ENCODE data around the gene CASKIN1.

CASKIN1 gene

DNA sequence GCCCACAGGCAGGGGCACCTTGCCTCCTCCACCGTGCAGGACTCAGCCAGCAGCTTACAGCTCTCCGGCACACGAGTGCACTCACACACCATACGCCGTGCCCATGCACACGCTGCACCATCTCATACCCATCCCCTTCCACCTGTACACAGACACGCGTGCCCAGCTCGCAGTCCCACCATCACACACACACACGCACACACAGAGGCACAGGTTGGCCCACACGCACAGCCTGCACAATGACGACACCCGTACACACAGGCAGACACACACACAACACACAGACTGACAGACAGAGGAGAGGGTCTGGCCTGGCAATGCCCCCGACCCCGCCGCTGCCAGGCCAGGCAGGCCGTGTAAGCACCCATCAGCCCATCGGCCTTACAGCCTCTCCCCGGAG lies 12.1 kb downstream of the CASKIN1 start:
- H3K27ac ChIP-seq: no peak overlapping the region
- TF ChIP-seq, protein P1, sequence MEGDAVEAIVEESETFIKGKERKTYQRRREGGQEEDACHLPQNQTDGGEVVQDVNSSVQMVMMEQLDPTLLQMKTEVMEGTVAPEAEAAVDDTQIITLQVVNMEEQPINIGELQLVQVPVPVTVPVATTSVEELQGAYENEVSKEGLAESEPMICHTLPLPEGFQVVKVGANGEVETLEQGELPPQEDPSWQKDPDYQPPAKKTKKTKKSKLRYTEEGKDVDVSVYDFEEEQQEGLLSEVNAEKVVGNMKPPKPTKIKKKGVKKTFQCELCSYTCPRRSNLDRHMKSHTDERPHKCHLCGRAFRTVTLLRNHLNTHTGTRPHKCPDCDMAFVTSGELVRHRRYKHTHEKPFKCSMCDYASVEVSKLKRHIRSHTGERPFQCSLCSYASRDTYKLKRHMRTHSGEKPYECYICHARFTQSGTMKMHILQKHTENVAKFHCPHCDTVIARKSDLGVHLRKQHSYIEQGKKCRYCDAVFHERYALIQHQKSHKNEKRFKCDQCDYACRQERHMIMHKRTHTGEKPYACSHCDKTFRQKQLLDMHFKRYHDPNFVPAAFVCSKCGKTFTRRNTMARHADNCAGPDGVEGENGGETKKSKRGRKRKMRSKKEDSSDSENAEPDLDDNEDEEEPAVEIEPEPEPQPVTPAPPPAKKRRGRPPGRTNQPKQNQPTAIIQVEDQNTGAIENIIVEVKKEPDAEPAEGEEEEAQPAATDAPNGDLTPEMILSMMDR (IDR thresholded peaks at IDR 0.05; ENCODE audit: low read depth, low read length): no peak
- peaks cover 60% of the 10 kb centered on the region for H3K36me3 ChIP-seq
- H3K27me3 ChIP-seq (ENCODE audit: insufficient read depth, low read depth, severe bottlenecking): no peaks in the 10 kb centered on the region
- no peak for DNase-seq
- H3K4me3 ChIP-seq (ENCODE audit: low read depth, low read length): no peak overlapping the region
- H3K9me3 ChIP-seq (ENCODE audit: severe bottlenecking): no peaks in the 10 kb centered on the region

- peaks cover 55% of the 10 kb centered on the region for H3K36me3 ChIP-seq
- no peaks in the 10 kb centered on the region for H3K9me3 ChIP-seq (ENCODE audit: severe bottlenecking)
- DNase-seq: no peak
- H3K27ac ChIP-seq: no peak overlapping the region
- no peaks in the 10 kb centered on the region for H3K27me3 ChIP-seq (ENCODE audit: insufficient read depth, low read depth, severe bottlenecking)
- TF ChIP-seq, protein P1 (IDR thresholded peaks at IDR 0.05; ENCODE audit: low read depth, low read length): no peak
- no peak overlapping the region for H3K4me3 ChIP-seq (ENCODE audit: low read depth, low read length)
Observed at GRCh38 chr16:2183671-2184070, 12.7 kb downstream of the CASKIN1 start.

- TF ChIP-seq, protein P1 (IDR thresholded peaks at IDR 0.05; ENCODE audit: low read depth, low read length): no peak
- H3K27ac ChIP-seq: no peak overlapping the region
- no peaks in the 10 kb centered on the region for H3K9me3 ChIP-seq (ENCODE audit: severe bottlenecking)
- DNase-seq: no peak
- H3K27me3 ChIP-seq (ENCODE audit: insufficient read depth, low read depth, severe bottlenecking): no peaks in the 10 kb centered on the region
- H3K4me3 ChIP-seq (ENCODE audit: low read depth, low read length): no peak overlapping the region
- H3K36me3 ChIP-seq: peaks cover 63% of the 10 kb centered on the region
Observed at GRCh38 chr16:2181952-2182351, 14.5 kb downstream of the CASKIN1 start.

DNA sequence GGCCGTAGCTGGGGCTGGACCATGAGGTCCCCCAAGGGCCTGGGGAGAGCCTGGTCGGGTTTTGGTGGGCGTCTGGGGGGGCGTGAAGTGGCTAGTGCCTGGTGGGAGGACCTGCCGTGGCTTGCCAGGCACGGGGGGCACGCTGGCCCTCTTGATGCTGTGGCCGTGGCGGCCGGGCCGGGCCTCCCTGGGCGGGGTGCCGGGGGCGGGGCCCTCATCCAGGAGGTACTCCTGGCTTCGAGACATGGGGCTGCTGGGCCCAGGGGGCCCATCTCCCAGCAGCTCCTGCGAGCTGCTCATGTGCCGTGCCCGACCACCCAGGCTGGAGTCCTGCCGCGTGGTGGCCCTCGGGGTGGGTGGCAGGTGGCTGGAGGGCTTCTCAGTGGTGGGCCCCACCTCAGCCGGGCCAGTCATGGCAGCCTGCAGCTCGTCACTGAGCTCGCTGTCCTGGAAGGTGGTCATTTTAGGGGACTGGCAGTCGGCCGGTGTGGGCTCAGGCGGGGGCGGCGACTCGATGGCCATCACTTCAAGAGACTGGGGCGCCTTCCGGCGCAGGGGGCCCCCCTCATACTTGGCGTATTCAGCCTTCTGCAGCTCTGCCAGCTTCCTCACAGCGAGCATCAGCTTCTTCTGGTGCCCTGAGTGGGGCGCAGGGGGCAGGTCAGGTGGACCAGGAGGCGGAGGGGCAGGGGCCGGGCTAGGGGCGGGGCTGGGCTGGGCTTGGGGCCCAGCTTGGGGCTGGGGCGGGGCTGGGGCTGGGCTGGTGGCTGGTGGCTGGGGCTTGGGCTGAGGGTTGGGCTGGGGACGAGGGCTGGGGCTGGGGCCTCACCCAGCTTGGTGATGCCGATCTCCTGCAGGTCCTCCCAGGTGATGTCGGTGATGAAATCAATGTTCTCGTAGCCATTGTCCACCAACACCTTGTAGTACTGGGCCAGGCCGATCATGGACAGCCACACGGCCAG lies 15.2 kb downstream of the CASKIN1 start:
- Histone ChIP-seq H3K27ac (no peak overlapping the region), H3K27me3 (ENCODE audit: insufficient read depth, low read depth, severe bottlenecking) (no peaks in the 10 kb centered on the region), H3K36me3 (peaks cover 62% of the 10 kb centered on the region), H3K9me3 (ENCODE audit: severe bottlenecking) (no peaks in the 10 kb centered on the region), H3K4me3 (ENCODE audit: low read depth, low read length) (no peak overlapping the region)
- no peak for DNase-seq
- TF ChIP-seq, protein P1 (IDR thresholded peaks at IDR 0.05; ENCODE audit: low read depth, low read length): no peak

GRCh38 chr16:2180461-2180860 lies 15.9 kb downstream of the CASKIN1 start:
- TF ChIP-seq, protein P1 (IDR thresholded peaks at IDR 0.05; ENCODE audit: low read depth, low read length): no peak
- H3K27ac ChIP-seq: no peak overlapping the region
- no peak overlapping the region for H3K4me3 ChIP-seq (ENCODE audit: low read depth, low read length)
- no peaks in the 10 kb centered on the region for H3K27me3 ChIP-seq (ENCODE audit: insufficient read depth, low read depth, severe bottlenecking)
- no peaks in the 10 kb centered on the region for H3K9me3 ChIP-seq (ENCODE audit: severe bottlenecking)
- no peak for DNase-seq
- H3K36me3 ChIP-seq: peaks cover 70% of the 10 kb centered on the region
